Measurements from ENCODE around the gene TAS2R41.

- TF ChIP-seq POLR2A (IDR thresholded peaks at IDR 0.05; ENCODE audit: low read depth, low read length): no peak
- peak; percentile 51 for TF ChIP-seq MAFK (IDR thresholded peaks at IDR 0.05; ENCODE audit: low read depth, low read length)
Observed at GRCh38 chr7:143456992-143457793, 20.5 kb upstream of the TAS2R41 start.

All from IMR-90 (cell line).